ES-I3 (cell line): ENCODE data around the gene GEMIN7.
"Not testable (repeated sequence)": the region's sequence is repeated elsewhere in the genome, so short reads cannot be mapped to it uniquely, and the experiment has no call there.

Experiments
- H3K36me3 ChIP-seq: 2 replicates; pipeline ENCODE4 v1.6.1; 2013; ENCODE audit warnings: mild to moderate bottlenecking, low read length, control low read depth, moderate library complexity; ENCODE audit not compliant: insufficient read depth
- H3K4me1 ChIP-seq: 2 replicates; pipeline ENCODE4 v1.6.1; 2013; ENCODE audit warnings: mild to moderate bottlenecking, control low read depth, low read length; ENCODE audit not compliant: insufficient read depth
- H3K9ac ChIP-seq: 2 replicates; pipeline ENCODE4 v1.6.1; 2013; ENCODE audit warnings: low read depth, mild to moderate bottlenecking, low read length, moderate library complexity
- H3K9me3 ChIP-seq: 2 replicates; pipeline ENCODE4 v1.6.1; 2013; ENCODE audit warnings: mild to moderate bottlenecking, low read length, moderate library complexity; ENCODE audit not compliant: control insufficient read depth, insufficient read depth

The GEMIN7 gene

DNA sequence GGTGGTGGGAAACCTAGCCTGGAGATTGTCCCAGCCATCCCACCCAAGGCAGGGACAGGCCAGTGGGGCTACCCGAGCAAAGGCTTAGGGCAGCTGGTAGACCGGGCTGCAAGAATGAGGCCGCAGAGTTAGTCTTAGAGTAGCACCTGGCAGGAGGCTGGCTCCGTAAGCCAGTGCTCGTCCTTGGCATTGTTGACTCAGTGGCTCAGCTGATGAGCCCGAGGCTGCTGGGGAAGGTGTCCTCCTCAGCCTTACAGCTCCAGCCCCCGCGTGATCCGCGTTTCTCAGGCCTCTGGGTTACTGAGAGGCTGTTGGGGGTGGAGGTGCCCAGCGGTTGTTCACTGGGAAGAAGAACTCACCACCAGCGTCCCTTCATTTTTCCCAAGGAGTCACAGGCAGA lies 38.6 kb downstream of the GEMIN7 start:
- Histone ChIP-seq H3K9ac (no peak overlapping the region), H3K9me3 (no peaks in the 10 kb centered on the region), H3K36me3 (no peaks in the 10 kb centered on the region), H3K4me1 (no peaks in the 10 kb centered on the region; the same call in 1 of the 2 replicates)

DNA sequence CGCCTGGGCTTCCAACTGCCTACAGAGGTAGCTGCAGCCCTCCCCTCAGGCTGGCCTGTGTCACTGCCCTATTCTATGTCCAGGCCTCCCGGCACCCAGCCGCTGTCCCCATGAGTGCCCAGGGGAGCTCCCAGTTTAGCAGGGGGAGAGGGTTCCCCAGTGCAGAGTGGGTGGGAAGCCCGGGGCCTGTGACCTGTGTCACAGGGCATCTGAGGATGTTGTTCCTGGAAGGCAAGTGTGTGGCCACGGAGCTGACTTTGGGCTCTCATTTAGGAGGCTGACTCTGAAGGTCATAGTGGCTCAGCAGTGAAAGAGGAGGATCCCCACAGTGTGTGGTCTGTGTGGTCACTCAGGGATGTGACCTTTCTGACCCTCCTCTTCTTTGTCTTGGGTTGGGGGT lies 39.0 kb downstream of the GEMIN7 start:
- no peaks in the 10 kb centered on the region; the same call in 1 of the 2 replicates for H3K4me1 ChIP-seq
- no peak overlapping the region for H3K9ac ChIP-seq
- no peaks in the 10 kb centered on the region for H3K9me3 ChIP-seq
- H3K36me3 ChIP-seq: no peaks in the 10 kb centered on the region

DNA sequence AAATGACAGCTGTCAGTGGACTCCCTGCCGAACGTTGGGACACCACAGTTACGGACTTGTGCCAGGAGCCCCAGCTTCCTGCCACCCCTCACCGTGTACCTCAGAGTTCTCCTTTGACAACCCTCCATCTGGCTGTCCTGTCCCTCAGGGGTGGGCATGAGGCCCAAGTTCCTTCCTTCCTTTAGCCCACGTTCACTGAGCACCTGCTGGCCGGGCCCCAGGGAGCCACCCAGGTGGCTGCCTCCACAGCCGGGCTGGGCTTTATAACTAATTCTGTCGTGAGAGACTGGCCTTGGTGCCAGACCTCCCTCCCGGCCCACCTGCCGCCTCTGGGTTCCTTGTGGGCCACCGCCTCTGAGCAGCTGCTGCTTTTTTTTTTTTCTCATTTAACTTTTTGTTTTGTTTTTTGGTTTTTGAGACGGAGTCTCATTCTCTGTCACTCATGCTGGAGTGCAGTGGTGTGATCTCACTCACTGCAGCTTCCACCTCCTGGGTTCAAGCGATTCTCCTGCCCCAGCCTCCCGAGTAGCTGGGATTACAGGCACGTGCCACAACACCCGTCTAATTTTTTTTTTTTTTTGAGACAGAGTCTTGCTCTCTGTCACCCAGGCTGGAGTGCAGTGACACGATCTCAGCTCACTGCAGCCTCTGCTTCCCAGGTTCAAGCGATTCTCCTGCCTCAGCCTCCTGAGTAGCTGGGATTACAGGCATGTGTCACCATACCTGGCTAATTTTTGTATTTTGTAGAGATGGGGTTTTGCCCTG lies 39.7 kb downstream of the GEMIN7 start:
- H3K4me1 ChIP-seq, H3K9ac ChIP-seq, H3K36me3 ChIP-seq: not testable (repeated sequence)

DNA sequence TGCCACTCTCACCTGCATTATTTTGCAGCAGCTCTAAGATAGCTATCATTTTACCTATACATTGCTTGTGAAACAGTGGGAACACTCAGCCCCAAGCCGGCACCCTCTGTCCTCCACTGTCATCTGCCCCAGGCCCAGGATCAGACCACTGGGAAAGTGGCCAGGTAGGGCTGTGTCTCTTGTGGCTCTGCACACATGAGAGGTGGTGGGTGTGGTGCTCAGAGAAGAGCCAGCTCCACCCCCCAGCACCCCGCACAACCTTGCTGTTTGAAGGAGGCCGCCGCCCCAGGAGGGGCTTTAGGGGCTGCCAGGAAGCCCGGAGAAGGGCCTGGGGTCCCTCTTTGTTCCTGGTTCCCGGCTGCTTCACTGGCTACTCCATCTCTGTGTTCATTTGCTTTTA lies 40.5 kb downstream of the GEMIN7 start:
- Histone ChIP-seq H3K4me1 (no peaks in the 10 kb centered on the region; the same call in 1 of the 2 replicates), H3K9me3 (no peaks in the 10 kb centered on the region), H3K9ac (no peak overlapping the region), H3K36me3 (no peaks in the 10 kb centered on the region)

More for the DNA sequence above, 39.7 kb downstream of the GEMIN7 start:
- H3K9me3 ChIP-seq: not testable (repeated sequence)

DNA sequence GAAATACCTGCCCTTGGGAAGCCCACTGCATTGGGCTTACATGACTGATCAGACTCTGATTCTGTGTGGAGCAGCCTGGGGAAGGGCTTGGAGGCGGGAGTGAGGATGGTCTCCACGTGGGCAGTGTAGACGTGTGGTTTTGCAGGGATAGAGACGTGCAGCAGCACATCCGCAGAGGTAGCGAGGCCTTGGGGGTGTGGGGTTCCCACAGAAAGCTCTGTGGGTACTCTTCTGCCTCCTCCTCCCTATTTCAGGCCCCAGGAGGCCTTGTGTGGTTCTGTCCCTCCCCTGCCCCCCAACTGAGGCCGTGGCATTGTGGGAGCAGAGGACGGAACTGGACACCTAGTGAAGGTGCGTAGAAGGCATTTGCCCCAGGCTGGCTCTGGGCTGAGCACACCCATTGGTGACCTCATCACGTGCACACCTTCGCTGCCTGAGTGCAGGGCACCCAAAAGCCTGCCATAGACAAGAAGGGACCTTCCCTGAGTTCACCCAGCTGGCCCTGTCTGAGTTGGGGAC lies 42.8 kb downstream of the GEMIN7 start:
- Histone ChIP-seq H3K4me1 (peaks cover 5% of the 10 kb centered on the region; the same call in 1 of the 2 replicates), H3K9me3 (no peaks in the 10 kb centered on the region), H3K9ac (no peak overlapping the region), H3K36me3 (no peaks in the 10 kb centered on the region)

DNA sequence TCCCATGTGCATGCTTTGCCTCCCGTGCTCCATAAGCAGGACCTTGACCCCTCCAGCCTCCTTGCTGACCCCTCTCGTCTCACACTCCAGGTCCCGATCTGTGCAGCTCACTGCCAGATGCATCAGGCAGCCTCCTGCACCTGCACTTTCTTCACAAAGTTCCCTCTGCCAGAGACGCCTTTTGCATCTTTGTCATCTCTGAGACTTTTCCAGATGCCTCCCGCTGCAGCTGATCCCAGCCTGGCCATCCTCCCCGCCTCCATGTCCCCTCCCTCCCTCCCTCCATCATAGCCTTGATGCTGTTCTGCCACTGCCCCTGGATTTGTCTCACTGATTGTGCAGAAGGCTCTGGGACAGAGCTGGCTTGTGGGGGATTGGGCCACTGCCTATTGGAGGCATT lies 43.8 kb downstream of the GEMIN7 start:
- H3K9me3 ChIP-seq: no peaks in the 10 kb centered on the region
- H3K36me3 ChIP-seq: no peaks in the 10 kb centered on the region
- H3K4me1 ChIP-seq: peaks cover 5% of the 10 kb centered on the region; the same call in 1 of the 2 replicates
- H3K9ac ChIP-seq: no peak overlapping the region

DNA sequence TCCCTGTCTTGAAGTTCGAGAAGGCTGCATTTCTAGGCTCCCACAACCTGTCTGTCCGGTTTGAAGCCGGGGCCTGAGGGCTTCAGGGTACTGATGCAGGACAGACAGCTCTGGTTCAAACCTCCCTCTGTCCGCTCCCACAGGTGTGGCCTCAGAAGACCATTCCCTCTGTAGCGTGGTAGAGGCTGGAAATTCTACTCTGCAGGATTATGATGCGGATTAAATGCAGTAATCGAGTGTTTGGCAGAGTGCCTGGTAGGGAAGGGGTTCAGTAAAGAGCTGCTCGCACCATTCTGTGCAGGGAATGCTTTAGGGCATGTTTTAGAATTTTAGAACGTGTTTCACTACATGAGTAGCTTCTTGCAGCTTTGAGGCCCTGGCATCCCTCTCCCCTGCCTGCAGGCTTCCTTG lies 44.4 kb downstream of the GEMIN7 start:
- Histone ChIP-seq H3K9me3 (no peaks in the 10 kb centered on the region), H3K9ac (no peak overlapping the region), H3K36me3 (no peaks in the 10 kb centered on the region), H3K4me1 (peaks cover 5% of the 10 kb centered on the region; the same call in 1 of the 2 replicates)

DNA sequence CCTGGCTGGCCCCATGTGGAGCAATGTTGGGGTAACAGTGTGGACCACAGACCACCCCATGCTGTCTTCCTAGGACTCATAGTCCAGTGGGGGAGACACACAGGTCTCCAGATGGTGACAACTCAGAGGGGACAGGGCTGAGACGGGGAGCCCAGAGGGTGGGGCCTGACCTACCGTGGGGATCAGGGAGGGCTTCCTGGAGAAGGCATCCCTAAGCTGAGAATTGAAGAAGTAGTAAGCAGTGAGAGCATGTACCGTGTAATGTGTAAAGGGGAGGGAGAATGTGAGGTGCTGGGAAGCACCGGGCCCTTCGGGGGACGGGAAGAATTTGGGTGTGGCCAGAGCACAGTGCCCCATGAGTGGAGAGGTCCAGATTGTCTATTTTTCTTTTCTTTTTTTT lies 45.0 kb downstream of the GEMIN7 start:
- Histone ChIP-seq H3K4me1 (peaks cover 5% of the 10 kb centered on the region; the same call in 1 of the 2 replicates), H3K9me3 (no peaks in the 10 kb centered on the region), H3K36me3 (no peaks in the 10 kb centered on the region), H3K9ac (no peak overlapping the region)

DNA sequence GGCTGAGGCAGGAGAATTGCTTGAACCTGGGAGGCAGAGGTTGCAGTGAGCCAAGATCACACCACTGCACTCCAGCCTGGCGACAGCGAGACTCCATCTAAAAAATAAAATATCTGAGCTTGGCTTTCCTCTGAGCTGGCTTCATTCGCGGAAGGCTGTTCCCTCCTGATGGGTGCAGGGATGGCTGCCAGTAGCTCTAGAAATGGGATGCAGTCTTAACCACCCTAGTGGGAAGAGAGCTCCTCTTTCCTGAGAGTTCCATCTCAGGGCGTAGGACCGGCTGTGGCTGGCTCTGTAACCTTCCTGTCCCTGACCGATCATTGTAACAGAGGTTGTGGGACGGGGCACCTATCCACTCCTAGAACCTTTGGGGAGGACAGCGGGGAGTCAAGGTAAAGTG lies 46.3 kb downstream of the GEMIN7 start:
- Histone ChIP-seq H3K4me1 (peaks cover 5% of the 10 kb centered on the region; the same call in 1 of the 2 replicates), H3K36me3 (no peaks in the 10 kb centered on the region), H3K9ac (no peak overlapping the region), H3K9me3 (no peaks in the 10 kb centered on the region)

DNA sequence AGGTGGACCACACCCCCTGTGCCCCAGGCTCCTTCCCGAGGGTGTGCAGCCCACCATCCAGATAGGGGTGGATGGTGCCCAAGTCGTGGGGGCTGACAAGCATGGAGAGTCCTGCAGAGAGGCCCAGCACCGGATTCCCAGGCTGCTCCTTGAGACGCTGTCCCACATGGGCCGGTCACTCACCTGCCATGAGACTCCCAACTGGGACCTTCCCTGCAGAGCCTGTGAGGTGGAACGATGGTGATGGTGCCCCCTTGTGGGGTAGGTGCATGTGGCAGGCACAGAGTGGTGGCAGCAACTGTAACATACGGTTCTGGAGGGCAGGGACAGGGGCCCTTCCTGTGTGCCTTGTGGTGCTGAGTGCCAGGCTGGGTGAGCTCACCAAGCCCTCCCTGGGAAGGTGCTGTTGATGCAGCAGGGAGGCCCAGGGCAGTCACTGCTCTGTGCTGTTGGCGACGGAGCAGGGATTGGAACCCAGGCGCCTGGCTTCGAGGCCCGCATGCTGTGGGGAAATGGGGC lies 47.0 kb downstream of the GEMIN7 start:
- Histone ChIP-seq H3K9ac (no peak overlapping the region), H3K4me1 (peaks cover 5% of the 10 kb centered on the region; the same call in 1 of the 2 replicates), H3K36me3 (no peaks in the 10 kb centered on the region), H3K9me3 (no peaks in the 10 kb centered on the region)

DNA sequence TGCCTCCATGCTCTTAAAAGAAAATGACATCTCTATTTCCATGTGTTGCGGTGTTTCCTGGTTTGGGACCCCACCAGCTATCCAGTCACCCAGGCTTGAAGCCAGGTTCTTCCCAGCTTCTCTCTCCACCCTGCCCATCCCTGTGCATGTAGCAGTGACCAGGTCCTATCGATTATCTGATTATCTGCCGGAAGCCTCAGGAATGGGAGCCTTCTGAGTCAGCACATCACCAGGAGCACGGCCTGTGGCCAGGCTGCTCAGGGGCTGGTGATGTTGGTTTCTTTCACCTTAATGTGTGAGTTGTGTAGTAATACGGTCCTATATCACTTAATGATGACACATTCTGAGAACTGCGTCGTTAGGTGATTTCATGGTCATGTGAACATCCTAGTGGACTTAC lies 47.6 kb downstream of the GEMIN7 start:
- Histone ChIP-seq H3K4me1 (peaks cover 5% of the 10 kb centered on the region; the same call in 1 of the 2 replicates), H3K9ac (no peak overlapping the region), H3K9me3 (no peaks in the 10 kb centered on the region), H3K36me3 (no peaks in the 10 kb centered on the region)

DNA sequence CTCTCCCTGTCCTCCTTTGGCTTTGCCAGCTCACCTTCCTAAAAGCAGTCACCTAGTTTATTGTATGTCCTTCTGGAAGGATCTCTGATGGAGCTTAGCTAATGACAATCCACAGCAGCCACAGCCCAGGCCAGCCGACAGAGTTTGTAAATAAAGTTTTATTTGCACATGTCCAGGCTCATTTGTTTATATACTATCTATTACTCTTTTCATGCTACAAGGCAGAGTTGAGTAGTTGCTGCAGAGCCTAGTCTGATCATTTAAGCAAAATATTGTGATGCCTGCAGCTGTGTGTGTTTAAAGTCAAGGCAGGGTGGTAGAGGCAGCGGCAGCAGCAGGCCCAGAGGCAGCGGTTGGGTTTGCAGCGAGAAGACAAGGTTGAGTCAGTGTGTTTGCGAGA lies 49.1 kb downstream of the GEMIN7 start:
- Histone ChIP-seq H3K4me1 (peaks cover 5% of the 10 kb centered on the region; the same call in 1 of the 2 replicates), H3K9ac (no peak overlapping the region), H3K36me3 (no peaks in the 10 kb centered on the region), H3K9me3 (no peaks in the 10 kb centered on the region)

DNA sequence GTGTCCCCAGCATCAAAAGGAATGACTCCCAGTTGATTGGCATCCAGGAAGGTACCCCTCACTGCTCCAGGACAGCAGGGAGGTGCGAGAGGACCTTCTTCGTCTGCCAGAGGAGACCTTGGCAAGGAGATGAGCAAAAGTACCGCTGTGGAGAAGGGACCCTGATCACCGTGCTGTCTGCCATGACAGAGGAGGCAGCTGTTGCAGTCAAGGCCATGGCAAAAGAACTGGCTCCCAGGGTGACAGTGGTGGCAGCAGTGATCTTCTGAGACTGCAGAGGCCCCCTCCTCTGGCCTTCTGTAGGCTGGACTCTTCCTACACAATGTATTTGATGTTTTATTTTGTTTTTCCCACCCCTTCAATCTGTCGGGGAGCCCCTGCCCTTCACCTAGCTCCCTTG lies 49.7 kb downstream of the GEMIN7 start:
- H3K4me1 ChIP-seq: peaks cover 5% of the 10 kb centered on the region; the same call in 1 of the 2 replicates
- no peaks in the 10 kb centered on the region for H3K36me3 ChIP-seq
- no peaks in the 10 kb centered on the region for H3K9me3 ChIP-seq
- H3K9ac ChIP-seq: no peak overlapping the region

DNA sequence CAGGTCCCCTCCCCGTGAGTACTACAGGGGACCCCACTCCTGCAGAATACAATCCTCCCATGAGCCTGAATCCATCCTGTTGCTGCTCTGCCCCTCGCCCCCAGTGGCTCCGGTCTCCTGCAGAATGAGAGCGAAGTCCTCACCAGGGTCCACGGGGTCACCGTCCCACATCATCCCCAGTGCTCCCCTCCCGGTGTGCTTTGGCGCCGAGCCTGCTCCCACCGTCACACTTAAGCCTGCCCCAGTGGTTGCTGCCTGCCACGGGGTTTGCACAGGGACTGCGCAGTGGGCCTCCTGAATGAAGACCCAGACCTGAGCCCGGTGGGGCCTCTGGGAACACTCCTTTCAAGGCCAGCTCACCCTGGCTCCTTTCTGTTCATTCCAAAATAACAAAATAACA lies 51.2 kb downstream of the GEMIN7 start:
- no peak overlapping the region for H3K9ac ChIP-seq
- no peaks in the 10 kb centered on the region for H3K36me3 ChIP-seq
- no peaks in the 10 kb centered on the region for H3K9me3 ChIP-seq
- H3K4me1 ChIP-seq: peaks cover 5% of the 10 kb centered on the region; the same call in 1 of the 2 replicates
